ENCODE measurements around the gene PTPRN2. TPM values are rescaled to one million over a fixed set of nuclear protein-coding genes. Genes with fewer than 3 reads are reported as not detected.

The PTPRN2 gene
- total RNA-seq, 1 experiment from 2014 or later = 2.1 TPM

DNA sequence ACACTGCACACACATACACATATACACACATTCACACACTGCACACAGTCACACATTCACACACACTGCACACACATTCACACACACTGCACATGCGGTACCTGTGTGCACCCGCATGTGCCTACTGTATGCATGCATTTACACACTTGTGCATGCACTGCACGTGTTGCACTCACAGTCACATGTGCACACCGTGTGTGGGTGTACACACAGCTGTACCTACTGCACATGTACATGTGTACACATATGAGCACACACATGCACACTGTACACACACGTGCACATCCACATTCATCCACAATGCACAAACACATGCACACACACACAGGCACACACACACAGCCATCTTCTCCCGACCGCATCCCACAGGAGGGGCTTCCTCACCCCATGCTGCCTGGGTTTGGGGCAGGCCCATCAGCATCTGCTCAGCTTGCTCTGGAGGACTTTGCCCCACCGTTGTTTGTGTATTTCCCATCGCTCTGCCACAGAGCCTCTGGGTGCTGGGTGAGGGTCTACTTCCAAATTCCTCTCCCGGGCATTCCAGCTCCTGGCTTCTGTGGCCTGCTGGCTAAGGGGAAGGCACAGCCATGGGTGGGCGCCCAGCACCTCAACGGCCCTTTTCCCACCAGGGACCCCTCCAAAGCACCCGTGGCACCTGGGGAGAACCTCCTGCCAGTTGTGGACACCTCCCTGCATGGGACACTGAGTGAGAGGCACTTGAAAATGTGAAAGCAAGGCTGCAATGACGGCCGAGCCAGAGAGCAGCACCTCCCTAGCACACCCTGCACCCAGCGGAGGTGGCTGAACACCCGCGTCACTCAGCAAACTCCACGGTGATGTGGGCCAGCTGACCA, 324.3 kb downstream of the PTPRN2 start:
- ChIA-PET RAD21 (ENCODE audit: low non-redundant PET in 1 of 2, low total read pairs in 2 of 2, uncharacterized antibody in 2 of 2, unreplicated experiment in 2 of 2) (no interaction called here), POLR2A (no interaction called here), CTCF (no interaction called here)
- Histone ChIP-seq H3K36me3 (ENCODE audit: control insufficient read depth in 1 of 2, insufficient read depth in 2 of 2, low read length in 2 of 2) (no peaks in the 10 kb centered on the region), H4K20me1 (ENCODE audit: insufficient read depth) (no peaks in the 10 kb centered on the region), H3K9ac (ENCODE audit: low read length) (no peak overlapping the region), H3K79me2 (ENCODE audit: insufficient read depth, low read length) (no peaks in the 10 kb centered on the region), H3K4me2 (ENCODE audit: low read length) (no peak overlapping the region), H3K9me2 (ENCODE audit: insufficient read depth) (no peaks in the 10 kb centered on the region), H3K4me3 (replicated peaks in 1 of 2; ENCODE audit: low read depth in 1 of 2, low read length in 2 of 2) (no peak overlapping the region), H3K9me3 (ENCODE audit: control insufficient read depth in 1 of 2, insufficient read depth in 1 of 2, low read depth in 1 of 2, low read length in 2 of 2) (peaks cover 4 to 11% of the 10 kb centered on the region in 2 experiments; a peak in 2 of 4 replicates), H3K4me1 (ENCODE audit: control insufficient read depth in 1 of 2, insufficient read depth in 2 of 2, low read length in 2 of 2) (no peaks in the 10 kb centered on the region), H3K27me3 (ENCODE audit: insufficient read depth, low read length) (no peaks in the 10 kb centered on the region), H2AFZ (ENCODE audit: low read depth, low read length, poor library complexity, severe bottlenecking) (no peak overlapping the region), H3K27ac (ENCODE audit: low read depth, low read length) (no peak overlapping the region)
- DNase-seq (ENCODE audit: low read depth, low spot score) (no peak), ATAC-seq (no peak)
- intact Hi-C loops (cut with micrococcal nuclease) = no loop called here
- TF ChIP-seq FOSL1 (IDR thresholded peaks at IDR 0.05; ENCODE audit: low read depth) = no peak
- no peak for TF ChIP-seq ELF1 (IDR thresholded peaks at IDR 0.05; ENCODE audit: borderline replicate concordance, low read depth)
- TF ChIP-seq, protein P1, sequence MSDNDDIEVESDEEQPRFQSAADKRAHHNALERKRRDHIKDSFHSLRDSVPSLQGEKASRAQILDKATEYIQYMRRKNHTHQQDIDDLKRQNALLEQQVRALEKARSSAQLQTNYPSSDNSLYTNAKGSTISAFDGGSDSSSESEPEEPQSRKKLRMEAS (IDR thresholded peaks at IDR 0.05) = no peak
- TF ChIP-seq YY1 (IDR thresholded peaks at IDR 0.05; ENCODE audit: extremely low read depth, insufficient replicate concordance, low read depth, low read length) = no peak
- TF ChIP-seq, protein P2, sequence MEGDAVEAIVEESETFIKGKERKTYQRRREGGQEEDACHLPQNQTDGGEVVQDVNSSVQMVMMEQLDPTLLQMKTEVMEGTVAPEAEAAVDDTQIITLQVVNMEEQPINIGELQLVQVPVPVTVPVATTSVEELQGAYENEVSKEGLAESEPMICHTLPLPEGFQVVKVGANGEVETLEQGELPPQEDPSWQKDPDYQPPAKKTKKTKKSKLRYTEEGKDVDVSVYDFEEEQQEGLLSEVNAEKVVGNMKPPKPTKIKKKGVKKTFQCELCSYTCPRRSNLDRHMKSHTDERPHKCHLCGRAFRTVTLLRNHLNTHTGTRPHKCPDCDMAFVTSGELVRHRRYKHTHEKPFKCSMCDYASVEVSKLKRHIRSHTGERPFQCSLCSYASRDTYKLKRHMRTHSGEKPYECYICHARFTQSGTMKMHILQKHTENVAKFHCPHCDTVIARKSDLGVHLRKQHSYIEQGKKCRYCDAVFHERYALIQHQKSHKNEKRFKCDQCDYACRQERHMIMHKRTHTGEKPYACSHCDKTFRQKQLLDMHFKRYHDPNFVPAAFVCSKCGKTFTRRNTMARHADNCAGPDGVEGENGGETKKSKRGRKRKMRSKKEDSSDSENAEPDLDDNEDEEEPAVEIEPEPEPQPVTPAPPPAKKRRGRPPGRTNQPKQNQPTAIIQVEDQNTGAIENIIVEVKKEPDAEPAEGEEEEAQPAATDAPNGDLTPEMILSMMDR (IDR thresholded peaks at IDR 0.05 in 2 of 3, conservative IDR thresholded peaks at IDR 0.05 in 1 of 3; ENCODE audit: borderline replicate concordance in 1 of 3, insufficient read depth in 1 of 3, low read depth in 2 of 3, low read length in 2 of 3) = no peak
- TF ChIP-seq POLR2AphosphoS5 (IDR thresholded peaks at IDR 0.05; ENCODE audit: low read depth, low read length) = no peak
- no peak for TF ChIP-seq RAD21 (IDR thresholded peaks at IDR 0.05; ENCODE audit: low read depth)
- no peak for TF ChIP-seq EGR1 (IDR thresholded peaks at IDR 0.05; ENCODE audit: low read depth)
- no peak for TF ChIP-seq SRF (IDR thresholded peaks at IDR 0.05; ENCODE audit: low read depth)
- no peak for TF ChIP-seq POLR2A (IDR thresholded peaks at IDR 0.05; ENCODE audit: borderline replicate concordance, extremely low read depth, insufficient read depth, insufficient read length)
- no TSS peak for BruUV-seq (replicated peaks)
